Activated CD8-positive, alpha-beta T cell treated with anti-CD3 and anti-CD28 coated beads for 36 hours (primary cell): ENCODE measurements around the gene ZFP1. TPM values are rescaled to one million over a fixed set of nuclear protein-coding genes. Genes with fewer than 3 reads are reported as not detected.

ENCODE experiments used
- ATAC-seq: fragments of 200-7000 bp; cut with Tn5 transposase; one replicate; pipeline ENCODE4 v1.10.0; 2021; ENCODE audit warnings: mild to moderate bottlenecking, moderate library complexity
- CTCF ChIA-PET: fragments of 350-600 bp; sonication (Branson Sonifier 250); formaldehyde crosslinking; loops from one replicate; lab custom pipeline; 2021; ENCODE audit warnings: antibody characterized with exemption; lab: Charles Lee
- POLR2A ChIA-PET: fragments of 350-600 bp; sonication (Branson Sonifier 250); formaldehyde crosslinking; loops from one replicate; lab custom pipeline; 2021; ENCODE audit warnings: antibody characterized with exemption; lab: Charles Lee
- DNase-seq: peaks from one replicate; pipeline ENCODE4 v3.0.0-alpha.2; 2020
- H3K27ac Mint-ChIP-seq: one replicate; pipeline ENCODE4 v1.8.0; 2021; ENCODE audit warnings: mild to moderate bottlenecking, mixed read lengths
- H3K27me3 Mint-ChIP-seq: one replicate; pipeline ENCODE4 v1.8.0; 2021; ENCODE audit warnings: mixed read lengths
- H3K36me3 Mint-ChIP-seq: one replicate; pipeline ENCODE4 v1.8.0; 2021; ENCODE audit warnings: low read depth, mixed read lengths
- H3K4me1 Mint-ChIP-seq: one replicate; pipeline ENCODE4 v1.8.0; 2021; ENCODE audit warnings: low read depth, mixed read lengths
- H3K4me3 Mint-ChIP-seq: one replicate; pipeline ENCODE4 v1.8.0; 2021; ENCODE audit warnings: mild to moderate bottlenecking, moderate library complexity, mixed read lengths
- H3K9me3 Mint-ChIP-seq: one replicate; pipeline ENCODE4 v1.8.0; 2021; ENCODE audit warnings: mixed read lengths
- CTCF ChIP-seq: fragments of 200-600 bp; IDR thresholded peaks from one replicate; pipeline ENCODE4 v1.8.0; 2022; ENCODE audit warnings: antibody characterized with exemption, mild to moderate bottlenecking
- intact Hi-C: fragments of 100-400 bp; cut with micrococcal nuclease; formaldehyde crosslinking; loops from one replicate; pipeline ENCODE4 v1.10.0; 2022
- total RNA-seq, 2 experiments: library from RNA; stranded (reverse); gene quantifications; one replicate each; pipeline ENCODE4 v1.2.3, GENCODE V29; 2021

The ZFP1 gene
- total RNA-seq, 2 experiments from 2014 or later: 19.8 to 23.9 TPM

GRCh38 chr16:75110637-75111513, 37.4 kb upstream of the ZFP1 start:
- Mint-ChIP-seq H3K36me3 (peaks cover 2% of the 10 kb centered on the region), H3K4me1 (peaks cover 54% of the 10 kb centered on the region), H3K27ac (peak overlapping the region; percentile 68), H3K27me3 (peaks cover 10% of the 10 kb centered on the region), H3K4me3 (peak overlapping the region; percentile 74), H3K9me3 (no peaks in the 10 kb centered on the region)
- intact Hi-C loops: loop anchor here (2.0 to 10.0 kb wide), 2 partner anchors 112 to 296 kb away; partner anchors contain the start of gene ZNRF1
- CTCF ChIA-PET: interaction anchor here (0.6 to 6.5 kb wide), 56 partner anchors 8 to 409 kb away, joined by 3 to 158 read pairs (median 5); partner anchors contain the start of genes WDR59, ZFP1 and ZNRF1
- POLR2A ChIA-PET: interaction anchor here (0.8 to 3.1 kb wide), 9 partner anchors 12 to 298 kb away, joined by 3 to 25 read pairs (median 5); partner anchors contain the start of genes WDR59 and ZNRF1
- DNase-seq: peak; percentile 92
- ATAC-seq: peak; percentile 80
- peak; percentile 89 for TF ChIP-seq CTCF

GRCh38 chr16:75111514-75111940, 36.8 kb upstream of the ZFP1 start:
- POLR2A ChIA-PET: interaction anchor here (0.8 to 3.1 kb wide), 9 partner anchors 37 to 299 kb away, joined by 3 to 25 read pairs (median 5); partner anchors contain the start of genes WDR59 and ZNRF1
- CTCF ChIA-PET: interaction anchor here (0.7 to 6.5 kb wide), 54 partner anchors 8 to 409 kb away, joined by 3 to 158 read pairs (median 5); partner anchors contain the start of genes WDR59, ZFP1 and ZNRF1
- H3K27me3 Mint-ChIP-seq: peaks cover 10% of the 10 kb centered on the region
- ATAC-seq (peak; percentile 12), DNase-seq (no peak)
- peak overlapping the region; percentile 68 for H3K27ac Mint-ChIP-seq
- no peak overlapping the region for H3K4me3 Mint-ChIP-seq
- TF ChIP-seq CTCF: peak; percentile 26
- intact Hi-C loops: loop anchor here (2.0 to 10.0 kb wide), 2 partner anchors 113 to 297 kb away; partner anchors contain the start of gene ZNRF1
- H3K36me3 Mint-ChIP-seq: peaks cover 2% of the 10 kb centered on the region
- H3K4me1 Mint-ChIP-seq: peaks cover 54% of the 10 kb centered on the region
- H3K9me3 Mint-ChIP-seq: no peaks in the 10 kb centered on the region

GRCh38 chr16:75111961-75112733, 36.2 kb upstream of the ZFP1 start:
- Mint-ChIP-seq H3K4me1 (peaks cover 51% of the 10 kb centered on the region), H3K36me3 (peaks cover 2% of the 10 kb centered on the region), H3K27ac (peak overlapping the region; percentile 63), H3K27me3 (peaks cover 10% of the 10 kb centered on the region), H3K9me3 (no peaks in the 10 kb centered on the region), H3K4me3 (no peak overlapping the region)
- intact Hi-C loops: loop anchor here (2.0 to 10.0 kb wide), 2 partner anchors 113 to 297 kb away; partner anchors contain the start of gene ZNRF1
- POLR2A ChIA-PET: interaction anchor here (0.8 to 3.1 kb wide), 9 partner anchors 38 to 299 kb away, joined by 3 to 25 read pairs (median 5); partner anchors contain the start of genes WDR59 and ZNRF1
- TF ChIP-seq CTCF: no peak
- DNase-seq (no peak), ATAC-seq (no peak)
- CTCF ChIA-PET: interaction anchor here (0.7 to 6.5 kb wide), 44 partner anchors 7 to 410 kb away, joined by 3 to 158 read pairs (median 6); partner anchors contain the start of genes WDR59, ZFP1 and ZNRF1

- no peak for TF ChIP-seq CTCF
- ChIA-PET CTCF (interaction anchor here (1.9 to 6.5 kb wide), 5 partner anchors 13 to 251 kb away, joined by 9 to 158 read pairs (median 48); partner anchors contain the start of genes WDR59 and ZNRF1), POLR2A (interaction anchor here (1.2 to 2.0 kb wide), 3 partner anchors 48 to 117 kb away, joined by 3 to 7 read pairs (median 3); no protein-coding TSS in a partner anchor)
- H3K36me3 Mint-ChIP-seq: peaks cover 2% of the 10 kb centered on the region
- DNase-seq (no peak), ATAC-seq (no peak)
- intact Hi-C loops: loop anchor here (10.0 kb wide), 1 partner anchor 298 kb away; no protein-coding TSS in a partner anchor
- peaks cover 10% of the 10 kb centered on the region for H3K27me3 Mint-ChIP-seq
- H3K27ac Mint-ChIP-seq: no peak overlapping the region
- peaks cover 44% of the 10 kb centered on the region for H3K4me1 Mint-ChIP-seq
- no peaks in the 10 kb centered on the region for H3K9me3 Mint-ChIP-seq
- H3K4me3 Mint-ChIP-seq: no peak overlapping the region
These were observed 35.4 kb upstream of the ZFP1 start for GRCh38 chr16:75112734-75113491.
